GM19351 (cell line): Measurements from ENCODE around the gene DUS2.

ENCODE experiments used
- ATAC-seq: cut with Tn5 transposase; IDR thresholded peaks from one replicate; pipeline ENCODE4 v1.9.1; 2021; ENCODE audit warnings: mild to moderate bottlenecking, moderate library complexity; ENCODE audit not compliant: unreplicated experiment

DUS2 gene

DNA sequence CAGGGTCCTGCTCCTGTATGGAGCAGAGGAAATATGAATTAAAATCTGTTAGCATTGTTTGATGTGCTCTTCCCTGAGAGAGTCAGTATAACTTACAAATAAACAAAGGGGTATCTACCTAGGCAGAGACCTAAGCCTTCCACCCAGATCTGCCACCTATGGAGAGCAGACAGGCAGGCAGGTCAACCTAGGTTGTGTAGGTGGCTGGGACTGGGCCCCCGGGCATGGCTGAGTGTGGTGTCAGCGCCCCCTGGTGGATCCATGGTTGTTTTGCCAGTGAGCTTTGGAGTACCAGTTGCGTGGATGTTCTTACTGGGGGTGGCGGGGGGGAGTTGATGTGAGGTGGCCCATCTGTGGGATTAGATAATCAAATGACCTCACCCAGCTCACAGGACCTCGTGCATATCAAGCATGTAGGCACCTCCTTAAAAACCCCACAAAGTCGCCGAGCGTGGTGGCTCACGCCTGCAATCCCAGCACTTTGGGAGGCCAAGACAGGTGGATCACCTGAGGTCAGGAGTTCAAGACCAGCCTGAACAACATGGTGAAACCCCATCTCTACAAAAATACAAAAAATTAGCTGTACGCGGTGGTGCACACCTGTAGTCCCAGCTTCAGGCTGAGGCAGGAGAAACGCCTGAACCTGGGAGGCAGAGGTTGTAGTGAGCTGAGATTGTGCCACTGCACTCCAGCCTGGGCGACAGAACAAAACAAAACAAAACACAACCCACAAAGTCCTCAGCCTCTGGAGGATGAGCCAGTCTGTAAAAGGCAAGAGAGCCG is 17.6 kb downstream of the DUS2 start:
- ATAC-seq: peak; percentile 73

GRCh38 chr16:68041783-68042182 is 18.7 kb downstream of the DUS2 start:
- ATAC-seq: no peak

DNA sequence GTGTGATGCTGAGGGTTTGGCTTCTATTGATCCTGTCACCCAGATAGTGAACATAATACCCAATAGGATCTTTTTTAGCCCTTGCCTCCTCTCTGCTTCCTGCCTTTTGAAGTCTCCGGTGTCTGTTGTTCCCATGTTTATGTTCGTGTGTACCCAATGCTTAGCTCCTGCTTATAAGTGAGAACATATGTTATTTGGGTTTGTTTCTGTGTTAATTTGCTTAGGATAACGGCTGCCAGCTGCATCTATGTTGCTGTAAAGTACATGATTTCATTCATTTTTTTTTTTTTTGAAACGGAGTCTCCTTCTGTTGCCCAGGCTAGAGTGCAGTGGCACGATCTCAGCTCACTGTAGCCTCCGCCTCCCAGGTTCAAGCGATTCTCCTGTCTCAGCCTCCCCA is 23.0 kb downstream of the DUS2 start:
- ATAC-seq: no peak

DNA sequence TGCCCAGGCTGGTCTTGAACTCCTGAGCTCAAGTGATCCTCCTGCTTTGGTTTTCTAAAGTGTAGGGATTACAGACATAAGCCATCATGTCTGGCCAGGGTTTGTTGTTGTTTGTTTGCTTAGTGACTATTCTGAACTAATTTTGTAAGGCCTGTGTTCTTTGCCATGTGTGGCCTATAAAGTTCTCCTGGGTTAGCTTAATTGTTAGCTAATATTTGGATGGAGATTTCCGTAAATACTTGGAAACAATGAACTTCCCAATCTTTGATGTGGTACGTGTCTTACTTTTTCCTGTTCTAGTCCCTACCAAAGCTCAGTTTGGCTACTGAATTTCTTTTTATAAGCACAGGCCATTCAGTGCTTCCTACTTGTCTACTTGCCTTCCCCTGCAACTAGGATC is 24.9 kb downstream of the DUS2 start:
- ATAC-seq: no peak

DNA sequence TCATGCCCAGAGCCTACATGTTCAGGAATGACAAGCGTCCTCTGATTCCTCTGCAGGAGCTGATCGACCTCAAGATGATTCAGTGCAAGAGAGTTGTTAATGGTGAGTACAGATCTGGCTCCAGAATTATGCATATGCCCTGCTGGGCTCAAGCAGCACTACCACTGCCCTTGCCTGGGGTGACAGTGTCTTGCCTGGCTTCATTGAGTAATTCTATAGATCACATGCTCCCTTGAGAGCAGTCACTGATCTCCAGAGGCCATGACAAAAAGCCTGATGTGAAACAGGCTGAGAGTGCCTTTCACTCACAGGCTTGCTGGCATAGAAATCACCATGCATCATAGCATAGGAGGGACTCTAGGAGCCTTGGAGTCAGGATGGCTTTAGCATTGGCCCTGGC is 26.4 kb downstream of the DUS2 start:
- no peak for ATAC-seq

- ATAC-seq: no peak
Measured at GRCh38 chr16:68055395-68055794, 32.3 kb downstream of the DUS2 start.

DNA sequence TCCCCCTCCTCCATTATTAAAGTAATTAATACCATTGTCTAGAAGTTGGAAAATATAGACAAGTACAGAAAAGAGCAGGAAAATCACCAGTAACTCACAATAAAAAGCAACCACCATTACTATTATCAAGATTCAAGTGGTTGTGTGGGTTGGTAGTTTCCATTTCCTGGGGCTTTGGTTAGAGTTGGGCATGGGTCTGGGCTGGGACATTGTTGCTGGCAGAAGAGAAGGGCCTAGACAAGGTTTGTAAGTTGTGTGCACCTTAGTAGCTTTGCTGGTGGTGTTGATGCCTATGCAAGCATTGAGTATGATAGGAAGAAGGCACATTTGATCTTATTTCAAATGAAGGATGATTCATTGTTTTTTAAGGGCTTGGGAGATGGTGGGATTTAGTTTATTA is 36.7 kb downstream of the DUS2 start:
- ATAC-seq: no peak

GRCh38 chr16:68061396-68061795 is 38.3 kb downstream of the DUS2 start:
- no peak for ATAC-seq

DNA sequence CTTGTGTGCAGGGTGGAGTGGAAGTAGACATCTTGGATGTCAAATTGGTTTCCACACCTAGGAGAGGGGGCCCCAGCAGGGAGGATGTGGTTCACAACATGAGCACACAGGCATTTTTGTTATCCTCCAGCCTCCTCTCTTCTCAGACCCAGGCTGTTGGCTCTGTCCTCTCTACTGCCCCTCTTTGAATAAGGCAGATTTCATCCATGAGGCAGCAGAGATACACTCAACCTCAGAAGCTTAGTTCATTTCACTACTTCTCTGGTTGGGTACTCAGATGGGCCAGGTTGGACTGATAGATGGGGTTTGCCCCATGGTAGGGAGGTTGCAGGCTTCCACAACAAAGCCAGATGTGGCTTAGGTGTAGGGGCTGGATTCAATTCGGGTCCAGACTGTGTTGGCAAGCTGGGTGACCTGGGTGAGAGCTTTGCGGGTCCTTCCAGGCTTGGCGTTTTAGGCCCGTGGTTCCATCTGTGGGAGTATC is 39.9 kb downstream of the DUS2 start:
- ATAC-seq: no peak

GRCh38 chr16:68064791-68065365 is 41.8 kb downstream of the DUS2 start:
- ATAC-seq: no peak

- ATAC-seq: no peak
Measured at GRCh38 chr16:68065716-68066305, 42.7 kb downstream of the DUS2 start.

GRCh38 chr16:68066763-68067162 is 43.7 kb downstream of the DUS2 start:
- ATAC-seq: no peak

- ATAC-seq: no peak
Measured at GRCh38 chr16:68068926-68069325, 45.8 kb downstream of the DUS2 start.

DNA sequence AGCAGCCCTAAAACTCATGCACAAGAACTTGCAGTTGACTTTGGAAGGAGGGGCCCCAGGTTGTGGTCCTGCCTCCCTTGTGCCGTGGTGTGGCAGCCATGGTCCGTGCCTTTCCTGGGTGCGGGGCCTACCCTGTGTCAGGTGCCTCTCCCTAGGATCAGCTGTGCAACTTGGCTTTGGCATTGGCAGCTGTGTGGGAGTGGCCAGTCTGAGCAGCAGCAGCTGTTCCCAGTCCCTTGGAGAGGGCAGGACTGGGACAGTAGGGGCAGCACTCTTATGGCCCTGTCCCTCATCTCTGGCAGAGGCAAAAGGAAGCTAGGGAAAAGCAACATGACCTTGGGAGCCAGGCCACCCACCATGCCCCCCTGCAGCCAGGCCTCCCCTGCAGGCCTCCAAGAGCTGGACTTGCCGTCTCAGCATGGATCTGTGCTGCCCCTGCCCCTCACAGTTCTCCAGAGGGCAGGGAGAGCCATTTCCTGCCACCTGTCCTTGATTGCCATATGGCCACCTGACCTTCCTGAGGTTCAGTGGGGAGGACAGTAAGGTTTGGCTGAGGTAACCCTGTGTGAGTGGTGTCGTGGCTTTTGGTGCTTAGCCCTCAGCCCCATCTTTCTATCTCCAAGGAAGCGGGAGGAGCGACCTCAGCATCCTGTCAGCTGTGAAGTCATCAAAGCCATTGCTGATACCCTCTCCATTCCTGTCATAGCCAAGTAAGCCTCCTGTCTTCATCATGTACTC is 46.6 kb downstream of the DUS2 start:
- ATAC-seq: no peak

- ATAC-seq: no peak
Measured at GRCh38 chr16:68070249-68070730, 47.2 kb downstream of the DUS2 start.

GRCh38 chr16:68070806-68071517 is 47.9 kb downstream of the DUS2 start:
- no peak for ATAC-seq

DNA sequence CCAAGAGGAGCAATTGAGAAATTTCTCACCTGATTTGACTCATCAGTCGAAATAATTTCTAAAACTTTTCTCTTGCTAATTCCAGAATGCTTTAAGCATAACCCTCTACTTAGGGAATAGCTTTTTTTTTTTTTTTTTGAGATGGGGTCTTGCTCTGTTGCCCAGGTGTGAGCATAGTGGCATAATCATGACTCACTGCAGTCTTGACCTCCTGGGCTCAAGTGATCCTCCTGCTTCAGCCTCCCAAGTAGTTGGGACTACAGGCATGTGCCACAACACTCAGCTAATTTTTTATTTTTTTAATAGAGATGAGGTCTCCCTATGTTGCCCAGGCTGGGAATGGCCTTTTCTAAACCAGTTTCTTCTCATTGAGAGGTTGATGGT is 48.4 kb downstream of the DUS2 start:
- no peak for ATAC-seq

- no peak for ATAC-seq
Measured at GRCh38 chr16:68072038-68072695, 49.1 kb downstream of the DUS2 start.

GRCh38 chr16:68073902-68074760 is 51.0 kb downstream of the DUS2 start:
- ATAC-seq: no peak
